Caki2 (cell line): ENCODE data around the gene ATP2A3. TPM values are rescaled to one million over a fixed set of nuclear protein-coding genes. Genes with fewer than 3 reads are reported as not detected.

ENCODE experiments used
- DNase-seq: peaks from one replicate; pipeline ENCODE4 v3.0.0-alpha.2; 2015; ENCODE audit warnings: low read depth
- in situ Hi-C: cut with HindIII; loops from 2 replicates; pipeline ENCODE4 v1.10.0; 2016; ENCODE audit warnings: low sequenced_read_pairs, low pct_unique_long_range_greater_than_20kb, mixed read lengths
- total RNA-seq: library from RNA; depleted of rRNA; stranded (reverse); fragments of >200 nt; shearing (Covaris generic); gene quantifications from 2 replicates; pipeline ENCODE4 v1.2.3, GENCODE V29; 2014; ENCODE audit warnings: low replicate concordance

The ATP2A3 gene
- total RNA-seq, 1 experiment from 2014 or later, result 7.7 TPM

DNA sequence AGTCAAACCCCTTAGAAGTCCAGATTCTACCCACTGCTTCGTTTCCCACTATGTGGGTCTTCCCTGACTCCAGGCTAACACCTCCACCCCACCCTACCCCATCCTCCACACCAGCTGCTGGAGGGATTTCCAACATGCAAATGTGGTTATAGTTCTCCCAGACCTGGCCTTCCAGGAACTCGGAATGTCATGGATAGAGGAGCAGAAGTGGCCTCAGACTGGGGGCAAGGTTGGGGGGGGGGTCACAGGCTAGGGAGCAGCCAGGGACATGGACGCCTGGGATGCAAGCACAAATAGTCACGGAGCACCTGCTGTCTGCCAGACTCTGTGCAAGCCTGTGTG lies 73.4 kb downstream of the ATP2A3 start:
- in situ Hi-C loops, result no loop called here

DNA sequence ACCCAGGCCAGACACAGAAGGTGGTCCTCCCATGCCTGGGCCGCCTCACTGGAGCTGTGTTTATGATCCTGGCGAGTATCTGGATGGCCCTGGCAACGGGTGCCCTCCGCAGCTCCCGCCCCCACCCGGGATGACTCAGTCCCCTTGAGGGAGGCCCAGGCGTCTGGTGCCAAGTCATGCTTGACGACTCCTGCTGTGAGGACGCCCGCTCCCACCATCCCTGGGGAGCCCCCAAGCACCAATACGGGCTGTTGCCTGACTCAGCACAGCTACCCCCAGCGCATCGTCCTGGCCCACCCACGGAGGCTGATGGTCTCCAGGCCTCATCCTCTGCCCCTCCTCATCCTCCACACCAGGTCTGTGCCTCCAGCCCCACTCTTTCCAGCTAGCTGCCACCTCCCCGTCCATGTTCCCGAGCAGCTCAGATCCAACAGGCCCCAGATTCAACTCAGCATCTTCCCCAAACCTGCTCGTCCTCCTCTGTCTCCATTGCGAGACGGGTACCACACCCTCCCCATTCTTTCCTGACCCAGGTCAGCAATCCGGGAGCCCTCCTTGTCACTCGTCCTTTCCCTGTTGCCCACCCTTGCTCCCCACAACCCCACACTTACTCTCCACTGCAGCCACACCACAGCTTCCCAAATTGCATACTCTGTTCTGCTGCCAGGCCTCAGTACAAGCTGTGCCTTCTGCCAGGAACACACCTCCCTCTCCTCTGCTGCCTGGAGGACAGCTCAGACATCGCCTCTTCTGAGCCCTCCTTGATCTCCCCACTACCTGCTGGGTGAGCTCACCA lies 74.0 kb downstream of the ATP2A3 start:
- in situ Hi-C loops, result no loop called here
- DNase-seq, result peak; percentile 94

More for the DNA sequence above, 73.4 kb downstream of the ATP2A3 start:
- DNase-seq, result no peak

GRCh38 chr17:3889325-3890012 lies 74.8 kb downstream of the ATP2A3 start:
- no peak for DNase-seq
- in situ Hi-C loops, result no loop called here

GRCh38 chr17:3888343-3889171 lies 75.7 kb downstream of the ATP2A3 start:
- DNase-seq, result peak; percentile 91
- in situ Hi-C loops, result no loop called here

- no peak for DNase-seq
- in situ Hi-C loops, result no loop called here
Observed at GRCh38 chr17:3887804-3888203, 76.4 kb downstream of the ATP2A3 start.

- in situ Hi-C loops, result no loop called here
- no peak for DNase-seq
Observed at GRCh38 chr17:3887394-3887793, 76.8 kb downstream of the ATP2A3 start.

- no peak for DNase-seq
- in situ Hi-C loops, result no loop called here
Observed at GRCh38 chr17:3886776-3887175, 77.5 kb downstream of the ATP2A3 start.

- in situ Hi-C loops, result no loop called here
- no peak for DNase-seq
Observed at GRCh38 chr17:3885970-3886369, 78.3 kb downstream of the ATP2A3 start.

DNA sequence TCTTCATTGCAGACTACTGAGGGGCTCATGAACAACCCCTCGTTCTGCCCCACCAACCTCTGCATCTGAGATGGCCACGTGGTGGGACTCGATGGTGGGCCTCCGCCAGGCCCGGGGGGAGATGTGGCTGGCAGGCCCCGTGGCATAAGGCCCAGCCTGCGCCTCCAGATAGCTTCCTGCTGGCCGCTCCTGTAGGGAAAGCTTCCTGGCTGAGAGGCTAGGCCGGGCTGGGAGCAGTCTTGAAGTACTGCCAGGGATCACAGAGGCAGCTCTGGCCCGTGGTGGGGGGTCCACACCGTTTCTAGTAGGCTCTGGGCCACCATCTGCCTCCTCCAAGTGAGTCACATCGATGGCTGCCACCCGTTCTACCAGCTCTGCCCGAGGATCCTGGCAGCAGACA lies 79.0 kb downstream of the ATP2A3 start:
- no peak for DNase-seq
- in situ Hi-C loops, result no loop called here

DNA sequence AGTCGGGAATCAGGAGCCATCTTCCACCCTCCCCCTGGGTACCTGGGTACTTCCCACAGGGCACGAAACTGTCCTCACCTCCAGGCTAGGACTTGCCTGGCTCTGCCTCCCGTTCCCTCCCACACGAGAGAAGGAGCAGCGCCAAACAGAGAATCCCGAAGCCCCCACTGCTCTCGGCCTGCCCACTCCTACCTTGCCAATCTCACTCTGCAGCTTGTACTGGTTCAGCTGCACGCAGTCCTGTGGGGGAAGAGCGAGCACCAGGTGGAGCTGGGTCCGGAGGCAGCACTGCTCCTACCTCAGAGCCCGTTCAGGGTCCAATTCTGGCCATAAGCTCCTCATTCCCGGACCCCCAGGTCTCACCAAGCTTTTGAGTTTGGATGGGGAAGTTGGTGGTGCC lies 80.0 kb downstream of the ATP2A3 start:
- DNase-seq, result no peak
- in situ Hi-C loops, result no loop called here

DNA sequence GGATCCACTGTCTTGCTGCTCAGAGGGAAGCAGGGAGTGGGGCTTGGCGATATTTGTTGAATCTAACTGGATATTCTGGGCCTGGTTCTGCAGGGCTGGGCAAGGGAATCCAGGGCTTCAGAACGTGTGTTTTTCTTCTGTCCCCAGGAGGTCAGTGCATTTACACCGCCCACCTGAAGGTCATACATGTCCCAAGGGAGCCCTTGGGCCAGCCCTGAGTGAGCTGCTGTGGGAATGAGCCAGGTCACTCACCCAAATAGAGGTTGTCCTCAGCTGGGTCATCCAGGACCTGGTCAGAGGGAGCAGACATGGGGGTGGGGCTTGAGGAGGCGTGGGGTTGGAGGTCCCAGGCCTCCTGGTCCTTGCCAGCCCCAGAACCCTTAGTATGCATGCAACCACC lies 82.0 kb downstream of the ATP2A3 start:
- in situ Hi-C loops, result no loop called here
- no peak for DNase-seq

GRCh38 chr17:3880983-3881382 lies 83.3 kb downstream of the ATP2A3 start:
- in situ Hi-C loops, result no loop called here
- DNase-seq, result no peak

GRCh38 chr17:3879591-3880417 lies 84.4 kb downstream of the ATP2A3 start:
- DNase-seq, result no peak
- in situ Hi-C loops, result no loop called here

- no peak for DNase-seq
- in situ Hi-C loops, result no loop called here
Observed at GRCh38 chr17:3879186-3879585, 85.1 kb downstream of the ATP2A3 start.

GRCh38 chr17:3877220-3877619 lies 87.0 kb downstream of the ATP2A3 start:
- DNase-seq, result no peak
- in situ Hi-C loops, result no loop called here

DNA sequence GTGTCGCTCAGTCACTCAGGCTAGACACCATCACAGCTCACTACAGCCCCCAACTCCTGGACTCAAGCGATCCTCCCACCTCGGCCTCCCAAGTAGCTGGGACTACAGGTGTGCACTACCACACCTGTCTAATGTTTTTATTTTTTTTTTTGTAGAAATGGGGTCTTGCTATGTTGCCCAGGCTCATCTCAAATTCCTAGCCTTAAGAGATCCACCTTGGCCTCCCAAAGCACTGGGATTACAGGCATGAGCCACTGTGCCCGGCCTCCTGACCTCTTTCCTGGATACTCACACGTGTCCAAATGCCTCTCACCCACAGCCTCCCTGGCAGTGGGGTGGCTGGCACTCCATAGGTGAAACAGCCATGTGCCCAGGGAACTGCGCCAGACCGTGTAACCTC lies 88.9 kb downstream of the ATP2A3 start:
- no peak for DNase-seq
- in situ Hi-C loops, result no loop called here
